HG03097 (cell line): Measurements from ENCODE around the gene RAD51B.
"Not testable (repeated sequence)": the region's sequence is repeated elsewhere in the genome, so short reads cannot be mapped to it uniquely, and the experiment has no call there.

ENCODE experiments used
- ATAC-seq: cut with Tn5 transposase; IDR thresholded peaks from one replicate; pipeline ENCODE4 v1.9.1; 2021; ENCODE audit not compliant: unreplicated experiment, low FRiP score

RAD51B gene

DNA sequence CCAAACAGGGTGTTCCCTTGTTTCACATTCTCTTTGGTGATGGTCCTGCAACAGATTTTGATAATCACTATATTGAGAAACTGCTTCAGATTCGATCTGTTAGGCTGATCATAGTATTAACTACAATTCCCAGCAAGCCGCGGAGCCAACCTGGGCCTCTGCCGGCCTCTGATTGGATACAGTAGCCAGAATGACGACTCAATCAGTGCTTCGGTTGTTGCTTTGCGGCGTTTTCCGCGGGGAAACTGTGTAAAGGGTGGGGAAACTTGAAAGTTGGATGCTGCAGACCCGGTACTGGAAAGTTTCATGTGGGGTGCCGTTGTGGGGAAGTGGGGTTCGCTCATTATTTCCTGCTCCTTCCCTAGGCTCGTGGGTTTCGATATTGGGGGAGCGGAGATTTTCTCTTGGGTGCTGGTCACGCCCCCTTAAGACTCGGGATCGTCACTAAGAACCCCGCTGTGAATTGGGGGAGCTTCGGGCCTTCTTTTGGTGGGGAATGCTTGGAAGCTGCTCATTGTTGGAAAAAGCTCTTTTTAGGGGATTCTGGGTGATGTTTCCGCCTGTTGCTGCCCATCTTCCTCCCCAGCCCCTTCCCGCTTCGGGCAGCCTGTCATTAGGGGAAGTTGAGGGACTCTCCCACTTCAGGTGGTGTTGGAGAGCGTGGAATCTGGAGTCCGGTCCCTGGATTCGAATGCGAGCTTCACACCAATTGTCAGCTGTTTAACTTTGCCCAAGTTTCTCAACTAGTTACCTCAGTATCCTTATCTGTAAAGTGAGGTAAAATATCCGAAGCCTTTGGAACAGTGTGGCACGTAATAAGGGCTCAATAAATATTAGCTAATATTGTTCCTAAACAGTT is at the start of gene RAD51B:
RAD51B (plus strand) TSS at position 217 of the 859 bp plus-strand sequence.
- ATAC-seq: peak; percentile 56

DNA sequence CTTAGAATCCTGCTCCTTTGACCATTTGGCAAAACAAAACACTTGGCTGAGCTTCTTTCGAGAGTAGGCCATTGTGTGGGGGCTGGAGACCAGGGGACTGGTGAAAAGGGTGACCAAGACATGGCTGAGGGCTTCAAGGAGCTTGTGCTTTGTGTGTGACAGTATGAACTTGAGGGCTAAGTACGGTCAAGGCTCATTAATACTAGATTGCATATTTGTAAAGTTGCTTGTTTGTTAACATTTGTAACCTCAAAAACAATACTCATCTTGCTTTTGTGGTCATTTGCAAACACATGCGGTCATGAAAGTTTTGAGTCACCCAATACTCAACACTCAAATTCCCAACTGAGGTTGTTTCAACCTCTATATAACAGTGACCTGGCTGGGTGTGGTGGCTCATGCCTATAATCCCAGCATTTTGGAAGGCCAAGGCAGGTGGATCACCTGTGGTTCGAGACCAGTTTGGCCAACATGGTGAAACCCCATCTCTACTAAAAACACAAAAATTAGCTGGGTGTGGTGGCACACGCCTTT is 45.7 kb upstream of the RAD51B start:
- ATAC-seq: no peak

DNA sequence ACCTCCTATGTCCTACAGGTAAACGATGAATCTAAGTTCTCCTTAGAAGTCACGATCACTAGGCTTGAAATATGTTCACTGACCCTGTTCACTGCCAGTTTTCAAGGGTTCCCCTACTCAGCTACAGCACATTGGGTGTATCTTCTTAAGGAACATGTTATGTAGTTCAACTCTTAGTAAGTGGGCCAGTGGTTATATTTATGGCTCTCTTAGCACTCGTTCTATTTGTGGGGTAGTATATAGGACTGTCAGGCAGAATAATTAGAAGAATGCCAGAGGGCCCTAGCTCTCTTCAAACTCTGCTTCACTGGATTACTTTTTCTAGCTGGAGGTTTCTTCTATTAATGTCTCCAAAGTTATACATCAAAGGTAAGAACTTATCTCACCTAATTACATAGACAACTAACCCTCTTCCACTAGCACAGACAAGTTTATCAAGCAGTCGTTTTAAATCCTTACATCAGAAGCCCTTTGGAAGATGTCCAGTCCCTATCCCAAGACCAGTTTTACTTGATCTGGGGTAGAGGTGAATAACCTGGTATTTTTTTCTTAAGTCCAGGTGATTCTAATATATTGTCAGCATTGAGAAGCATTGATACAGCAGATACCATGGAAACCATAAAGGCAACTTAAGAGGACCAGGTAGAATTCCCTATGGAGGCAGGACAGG is 42.8 kb upstream of the RAD51B start:
- no peak for ATAC-seq

DNA sequence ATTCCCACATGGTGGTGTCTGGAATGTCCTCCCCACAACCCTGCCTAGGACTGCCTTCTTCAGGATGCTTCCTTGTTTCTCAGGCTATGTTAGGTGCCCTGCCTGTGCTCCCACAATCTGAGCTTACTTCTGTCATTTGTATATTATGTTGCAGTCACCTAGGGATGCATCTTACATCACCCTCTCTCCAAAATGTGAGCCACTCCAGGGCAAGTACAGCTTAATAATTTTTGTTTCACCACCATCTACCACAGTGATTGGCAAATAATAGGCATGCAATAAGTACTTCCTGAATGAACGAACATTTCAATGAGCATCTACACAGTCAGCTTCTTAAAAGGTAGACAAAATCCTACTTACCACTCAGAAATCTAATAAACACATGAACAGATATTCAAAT is 40.8 kb upstream of the RAD51B start:
- ATAC-seq: no peak

DNA sequence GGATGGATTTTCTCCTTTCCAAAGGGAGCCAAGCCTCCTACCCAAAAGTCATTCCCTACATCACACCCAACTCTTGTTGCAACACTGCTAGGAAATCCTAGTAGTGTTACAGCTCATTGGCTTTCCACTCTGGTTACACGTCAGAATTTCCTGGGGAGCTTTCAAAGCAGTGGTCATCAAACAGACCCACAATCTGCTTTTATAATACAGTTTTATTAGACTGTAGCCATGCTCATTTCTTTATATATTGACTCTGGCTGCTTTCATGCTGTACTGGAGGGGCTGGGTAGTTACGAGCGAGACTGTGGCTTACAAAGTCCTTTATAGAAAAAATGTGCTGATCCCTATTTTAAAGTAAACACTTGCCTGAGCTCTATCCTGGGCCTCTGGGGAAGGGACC is 37.5 kb upstream of the RAD51B start:
- no peak for ATAC-seq

DNA sequence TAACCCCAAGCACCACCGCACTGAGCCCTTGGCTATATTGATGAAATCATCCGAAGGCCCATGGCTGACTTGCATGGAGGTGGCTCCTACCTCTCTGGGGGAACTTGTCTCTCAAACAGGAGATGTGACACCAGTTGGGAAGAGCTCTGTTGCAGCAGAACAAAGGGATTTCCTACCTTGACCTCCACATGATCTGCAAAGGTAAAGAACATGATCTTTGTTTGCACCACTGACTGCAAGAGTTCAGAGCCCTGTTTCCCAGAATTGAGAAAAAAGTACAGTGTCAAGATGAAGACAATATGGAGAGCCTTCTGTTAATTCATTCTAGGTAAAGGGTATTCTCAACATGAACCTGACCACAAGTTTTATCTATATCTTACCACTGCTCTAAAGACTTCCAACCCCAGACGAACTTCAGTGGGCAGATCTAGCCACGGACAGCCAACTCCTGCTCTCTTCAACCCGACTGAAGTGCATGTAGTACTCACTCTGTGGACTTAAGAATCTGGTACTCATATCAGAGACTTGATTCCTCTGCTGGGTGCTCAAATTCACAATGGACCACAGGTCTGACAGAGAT is 35.2 kb upstream of the RAD51B start:
- no peak for ATAC-seq

DNA sequence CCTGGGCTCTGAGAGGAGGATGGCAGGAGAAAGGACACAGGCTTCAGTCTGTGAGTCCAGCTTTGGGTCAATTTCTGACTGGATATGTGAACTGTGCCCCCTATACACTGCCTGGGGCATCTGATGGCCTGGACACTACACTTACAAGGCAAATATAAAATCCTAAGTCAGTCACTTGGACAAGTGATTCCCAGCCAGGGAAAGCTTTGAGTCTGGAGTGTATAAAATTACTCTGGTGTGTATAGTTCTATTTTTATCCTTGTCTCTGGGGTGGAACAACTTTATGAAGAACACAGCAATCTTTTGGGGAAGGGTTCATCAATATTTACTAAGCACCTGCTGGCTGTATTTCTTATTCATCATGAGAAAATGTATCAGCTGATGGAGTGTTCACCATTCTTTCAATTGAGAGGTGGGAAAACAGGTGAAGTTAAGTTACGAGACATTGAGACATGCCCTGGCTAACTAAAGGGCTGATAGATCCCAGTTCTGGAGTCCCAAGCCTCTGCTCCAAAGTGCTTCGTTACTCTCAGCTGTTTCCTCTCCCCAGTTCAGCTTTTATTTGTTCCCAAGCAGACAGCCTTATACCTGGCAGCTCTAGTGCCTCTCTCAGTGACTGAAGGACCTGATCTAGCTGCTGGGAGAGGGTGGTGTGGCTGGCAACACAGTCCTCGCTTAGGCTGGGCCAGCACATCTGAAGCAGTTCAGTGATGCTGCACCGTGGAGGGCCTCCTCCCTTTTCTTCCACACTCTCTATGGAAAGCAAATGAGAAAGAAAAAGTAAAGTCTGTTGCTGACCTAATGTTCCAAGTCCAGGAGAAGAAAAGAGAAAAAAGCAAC is 34.1 kb upstream of the RAD51B start:
- no peak for ATAC-seq

DNA sequence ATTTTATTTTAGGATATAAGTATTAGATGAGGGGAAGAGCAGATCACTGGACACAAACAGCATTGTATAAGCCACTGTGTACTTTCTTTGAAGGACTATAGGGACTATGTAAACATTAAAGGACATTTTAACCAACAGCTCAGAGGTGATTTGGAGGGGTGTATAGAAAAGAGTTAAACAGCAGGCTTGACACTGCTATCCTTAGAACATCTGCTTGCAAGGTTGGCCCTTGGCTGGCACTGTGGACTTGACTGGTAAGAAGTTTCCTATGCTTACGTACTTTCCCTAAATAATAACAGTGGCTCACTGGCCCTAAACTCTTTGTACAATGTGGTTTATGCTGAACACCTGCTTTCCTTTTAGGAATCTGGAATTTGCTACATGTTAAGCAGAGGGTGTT is 31.9 kb upstream of the RAD51B start:
- ATAC-seq: no peak

DNA sequence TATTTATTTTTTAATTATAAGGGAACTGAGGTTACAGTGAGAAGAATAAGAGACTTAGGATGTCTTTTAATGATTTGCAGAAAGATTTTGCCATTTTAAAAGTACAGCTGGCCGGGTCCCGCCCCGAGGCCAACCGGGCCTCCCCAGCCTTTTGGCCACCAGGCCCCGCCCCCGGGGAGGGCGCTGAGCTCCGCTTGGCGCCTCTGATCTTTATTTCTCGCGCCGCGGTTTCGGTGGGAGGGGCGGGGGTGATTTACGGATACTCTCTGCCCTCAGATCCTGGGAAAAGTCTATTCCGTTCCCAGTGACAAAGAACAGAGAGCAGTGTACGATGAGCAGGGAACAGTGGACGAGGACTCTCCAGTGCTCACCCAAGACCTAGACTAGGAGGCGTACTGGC is 20.8 kb upstream of the RAD51B start:
- no peak for ATAC-seq

DNA sequence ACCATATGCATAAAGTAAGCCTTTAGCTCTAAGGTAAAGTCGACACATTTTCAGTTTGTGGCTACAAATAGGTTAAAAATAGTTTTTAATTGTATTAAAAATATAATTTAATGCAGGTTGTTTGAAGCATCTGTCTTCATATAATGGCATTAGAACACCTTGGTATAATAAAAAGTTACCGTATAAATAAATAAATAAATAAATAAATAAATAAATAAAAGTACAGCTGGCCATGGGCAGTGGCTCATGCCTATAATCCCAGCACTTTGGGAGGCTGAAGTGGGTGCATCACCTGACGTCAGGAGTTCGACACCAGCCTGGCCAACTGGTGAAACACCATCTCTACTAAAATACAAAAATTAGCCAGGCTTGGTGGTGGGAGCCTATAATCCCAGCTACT is 18.8 kb upstream of the RAD51B start:
- no peak for ATAC-seq

DNA sequence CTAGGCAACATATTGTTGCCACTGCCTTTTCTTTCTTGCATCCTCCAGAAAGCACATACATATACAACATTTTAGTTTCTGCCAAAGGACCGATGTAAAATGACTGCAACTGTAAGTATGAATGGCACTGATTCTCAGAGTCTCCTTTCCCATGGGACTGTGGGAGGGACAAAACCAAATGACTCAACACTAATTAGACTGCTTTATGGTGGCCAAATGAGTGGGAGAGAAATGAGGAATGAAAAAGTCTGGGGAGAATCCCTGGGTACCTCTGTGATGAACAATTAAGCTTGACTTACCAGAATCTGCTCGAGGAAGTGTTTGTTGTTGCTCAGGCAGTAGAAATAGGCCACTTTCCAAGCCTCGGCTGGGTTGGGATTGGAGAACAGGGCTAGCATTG is 13.3 kb upstream of the RAD51B start:
- no peak for ATAC-seq

DNA sequence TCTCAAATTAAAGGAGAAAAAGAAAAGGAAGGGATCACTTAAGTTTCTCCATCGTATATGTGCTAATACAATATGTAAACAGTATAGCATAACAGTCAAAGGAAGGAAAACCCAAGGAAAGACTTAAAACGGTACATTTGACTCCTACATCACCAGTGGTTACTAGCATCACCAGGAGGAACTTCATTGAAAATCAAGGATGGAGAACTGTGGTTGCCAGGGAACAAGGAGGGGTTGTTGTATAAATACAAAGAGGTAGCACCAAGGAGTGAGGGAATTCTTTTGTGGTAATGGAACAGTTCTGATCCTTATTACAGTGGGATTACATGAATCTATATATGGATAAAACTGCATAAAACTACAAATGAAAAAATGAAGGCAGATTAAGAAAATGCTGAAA is 4.8 kb upstream of the RAD51B start:
- ATAC-seq: no peak

DNA sequence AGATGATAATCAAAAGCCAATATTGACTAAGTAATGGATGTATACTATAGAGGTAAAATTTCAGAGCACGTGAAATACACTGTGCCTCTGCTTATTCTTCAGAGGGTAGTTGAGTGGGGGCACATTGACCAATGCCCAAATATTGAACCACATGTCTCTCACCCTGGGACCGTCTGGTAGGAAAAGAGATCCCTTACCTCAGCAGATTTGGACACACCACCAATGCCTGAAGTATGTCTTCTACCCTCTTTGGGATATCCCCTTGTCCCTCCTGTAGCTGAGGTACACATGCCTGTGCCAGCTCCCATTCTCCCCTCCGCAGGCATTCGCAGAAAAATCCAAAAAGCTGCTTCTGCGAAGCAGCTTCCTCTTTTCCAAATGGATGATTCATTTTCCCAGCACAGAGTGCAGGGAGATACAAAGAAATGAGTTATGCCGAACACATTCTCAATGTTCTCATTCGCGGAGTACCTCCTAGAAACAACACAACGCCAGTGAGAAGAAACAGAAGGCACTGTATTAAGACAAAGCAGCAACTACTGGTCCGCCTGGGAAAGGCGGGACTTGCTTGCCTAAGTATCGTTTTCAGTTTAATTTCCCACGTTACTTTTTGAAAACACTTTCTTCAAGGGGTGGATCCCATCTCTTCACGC is 3.9 kb upstream of the RAD51B start:
- no peak for ATAC-seq

DNA sequence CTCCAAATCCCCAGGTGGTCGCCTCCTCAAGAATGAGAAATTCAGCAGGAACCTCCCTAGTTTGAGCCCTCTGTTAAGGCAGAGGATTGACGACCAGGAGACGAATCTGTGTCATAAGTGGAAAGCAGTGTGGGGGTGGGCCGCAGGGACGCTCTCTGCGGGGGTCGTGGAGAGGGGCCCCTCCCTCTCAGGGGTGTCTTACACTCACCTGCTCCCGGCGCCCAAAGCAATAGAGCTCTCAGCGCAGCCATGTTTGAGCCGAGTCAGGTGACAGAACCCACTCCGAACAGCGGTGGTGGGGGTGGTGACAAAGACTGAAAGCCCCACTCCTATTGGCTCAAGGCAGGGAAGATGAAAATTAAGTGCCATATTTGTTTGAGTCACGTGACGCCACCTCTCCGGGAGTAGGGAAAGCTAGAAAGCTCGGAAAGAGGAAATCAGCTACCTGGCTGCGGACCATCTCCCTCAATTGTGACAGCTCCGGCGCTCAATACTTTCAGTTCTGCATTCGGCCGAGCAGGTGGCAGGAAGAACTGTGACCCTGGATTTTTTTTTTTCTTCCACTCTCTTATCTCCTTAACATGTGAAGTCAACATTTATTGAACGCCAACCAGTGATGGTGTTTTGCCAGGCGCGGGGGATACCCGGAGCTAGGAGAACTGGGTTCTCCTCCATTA is 3.1 kb upstream of the RAD51B start, which contains the start of gene ZFYVE26:
ZFYVE26 (minus strand) TSS at position 265 of the 677 bp plus-strand sequence. CDS start 627 bp downstream, outside the sequence.
- peak; percentile 79 for ATAC-seq

DNA sequence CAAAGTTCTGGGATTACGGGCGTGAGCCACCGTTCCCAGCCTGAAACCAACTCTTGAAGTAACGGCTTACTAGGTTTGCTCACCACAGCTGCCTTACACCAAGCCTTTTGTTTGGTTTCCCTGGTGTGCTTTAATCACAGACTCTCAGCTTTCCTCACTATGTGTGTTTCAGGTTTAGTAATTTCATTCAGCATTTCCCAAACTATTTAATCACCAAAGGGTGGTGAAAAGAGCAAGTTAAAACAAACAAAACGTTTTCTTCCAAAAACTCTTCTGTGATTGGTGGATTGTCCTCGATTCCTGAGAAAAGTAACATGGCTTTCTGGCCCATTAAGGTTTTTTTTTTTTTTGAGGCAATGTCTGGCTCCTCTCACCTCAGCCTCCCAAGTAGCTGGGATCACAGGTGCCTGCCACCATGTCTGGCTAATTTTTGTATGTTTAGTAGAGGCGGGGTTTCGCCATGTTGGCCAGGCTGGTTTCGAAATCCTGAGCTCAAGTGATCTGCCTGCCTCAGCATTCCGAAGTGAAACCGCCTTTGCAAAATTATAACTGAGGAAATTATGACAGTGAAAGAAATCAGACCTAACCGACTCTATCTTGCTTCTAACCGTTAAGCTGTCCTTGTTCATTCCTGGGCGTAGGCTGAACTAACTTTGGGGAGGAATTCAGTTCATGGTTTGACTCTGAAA is 1.7 kb upstream of the RAD51B start:
- no peak for ATAC-seq

DNA sequence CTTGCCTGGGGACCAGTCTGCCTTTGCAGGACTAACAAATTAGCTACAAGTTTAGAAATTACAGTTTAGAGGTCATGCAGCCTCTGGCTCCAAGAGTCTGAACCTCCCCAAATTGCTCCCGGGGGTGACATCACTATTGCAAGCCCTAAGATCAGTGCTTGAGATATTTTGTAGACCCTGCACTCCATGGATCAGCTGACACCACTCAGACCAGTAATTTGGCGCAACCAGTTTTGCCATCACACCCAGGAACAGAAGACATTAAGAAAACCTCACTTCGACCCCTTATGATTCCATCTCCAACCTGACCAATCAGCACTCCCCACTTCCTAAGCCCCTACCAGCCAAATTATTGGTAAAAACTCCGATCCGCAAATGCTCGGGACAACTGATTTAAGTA is 1.1 kb upstream of the RAD51B start:
- not testable (repeated sequence) for ATAC-seq

DNA sequence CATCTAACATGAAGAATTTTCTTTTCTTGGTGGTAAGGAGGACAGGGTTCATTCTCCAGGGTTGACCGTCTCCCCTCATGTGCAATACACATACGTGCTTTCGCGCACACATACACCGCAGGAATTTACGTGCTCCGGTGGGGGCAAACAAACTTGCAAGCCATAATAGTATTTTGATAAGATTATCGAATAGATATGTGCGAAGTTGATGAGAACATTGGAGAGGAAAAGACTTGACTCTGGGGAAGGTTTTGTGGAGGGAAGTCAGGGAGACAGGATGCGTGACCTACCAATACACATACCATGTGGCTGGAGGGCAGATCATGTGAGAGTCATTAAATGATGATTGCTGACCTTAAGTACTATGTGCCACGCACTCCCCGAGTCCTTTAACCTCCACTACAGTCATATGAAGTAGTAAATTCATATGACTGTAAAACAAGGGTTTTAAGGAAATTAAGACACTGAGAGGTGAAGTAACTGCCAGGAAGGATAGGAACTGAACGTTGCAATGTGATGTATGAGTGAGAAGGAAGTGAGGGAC is 921 bp downstream of the RAD51B start:
- ATAC-seq: no peak

DNA sequence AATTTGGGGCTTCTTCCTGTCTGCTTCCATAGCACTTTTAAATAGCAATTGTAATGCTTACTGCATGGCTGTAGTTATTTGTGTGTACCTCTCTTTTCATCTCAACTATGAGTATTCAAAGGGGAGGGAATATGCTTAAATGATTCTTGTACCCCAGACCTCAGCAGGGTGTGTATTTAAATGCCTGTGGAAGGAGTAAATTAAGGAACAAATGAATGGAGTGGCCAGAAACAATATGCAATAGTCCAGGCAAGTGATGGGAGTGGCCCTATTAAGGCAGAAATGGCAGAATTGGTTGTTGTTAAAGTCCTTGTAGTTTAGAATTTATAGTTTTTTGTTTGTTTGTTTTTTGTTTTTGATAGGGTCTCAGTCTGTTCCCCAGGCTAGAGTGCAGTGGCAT is 1.5 kb downstream of the RAD51B start:
- no peak for ATAC-seq

DNA sequence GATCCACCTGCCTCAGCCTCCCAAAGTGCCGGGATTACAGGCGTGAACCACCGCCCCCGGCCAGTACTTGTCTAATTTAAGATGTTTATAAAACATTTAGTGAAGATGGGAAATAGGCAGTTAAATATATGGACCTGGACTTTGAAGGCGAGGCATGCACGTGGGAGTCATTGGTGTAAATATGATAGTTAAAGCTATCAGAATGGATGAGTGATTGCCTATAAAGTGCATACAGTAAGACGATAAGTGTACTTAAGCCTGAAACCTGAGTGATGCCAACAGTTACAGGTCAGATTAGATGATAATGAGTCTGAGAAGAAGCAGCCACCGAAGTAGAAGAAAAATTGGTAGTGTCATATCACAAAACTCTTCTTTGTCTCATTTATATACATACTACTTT is 11.5 kb downstream of the RAD51B start:
- no peak for ATAC-seq
